HL-60/S4 (cell line): ENCODE measurements around the gene TBK1.

Experiments used
- in situ Hi-C: fragments of 300-500 bp; cut with MboI; formaldehyde crosslinking; loops from 2 replicates; pipeline ENCODE4 v1.14.3; 2022; ENCODE audit warnings: low sequenced_read_pairs

TBK1 gene

DNA sequence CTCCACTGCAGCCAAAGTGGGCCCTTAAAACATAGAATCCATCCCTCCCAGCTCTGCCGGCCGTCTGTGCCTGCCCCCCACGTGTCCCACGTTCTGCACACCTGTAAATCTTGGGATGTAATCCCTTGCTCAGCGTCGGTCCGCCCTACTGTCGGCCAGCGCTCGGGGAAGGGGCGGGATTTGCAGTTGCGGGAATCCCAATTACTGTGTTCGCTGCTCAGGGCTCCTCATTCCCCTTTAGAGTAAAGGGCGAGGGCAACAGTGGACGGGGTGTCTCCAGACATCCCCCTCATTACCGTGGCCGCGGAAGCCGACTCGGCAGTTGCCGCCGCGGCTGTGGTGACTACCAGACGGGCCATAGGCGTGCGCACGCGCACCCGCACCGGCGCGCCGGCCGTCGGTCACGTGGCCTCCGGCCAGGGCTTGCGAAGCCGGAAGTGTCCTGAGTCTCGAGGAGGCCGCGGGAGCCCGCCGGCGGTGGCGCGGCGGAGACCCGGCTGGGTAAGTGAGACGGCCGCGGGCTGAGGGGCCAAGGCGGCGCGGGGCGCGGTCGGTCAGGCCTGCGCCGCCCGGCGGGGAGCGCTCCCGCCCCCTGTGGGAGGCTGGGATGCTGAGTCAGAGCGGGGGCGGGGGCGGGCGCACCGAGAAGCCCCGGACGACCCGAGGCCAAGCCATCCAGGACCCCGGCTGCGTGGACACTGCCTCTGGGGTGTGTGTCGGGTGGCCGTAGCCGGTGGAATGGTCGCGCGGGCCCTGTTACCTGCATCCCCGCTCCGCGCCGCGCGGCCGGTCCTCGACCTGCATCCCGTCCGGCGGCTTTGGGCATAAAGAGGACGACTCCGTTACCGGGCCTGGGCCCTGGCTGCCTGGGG, at the start of gene TBK1:
TSS of gene TBK1 (plus strand) at position 434 of the 872 bp plus-strand sequence. CDS start 3,751 bp downstream, outside the sequence.
- in situ Hi-C loops = no loop called here

- in situ Hi-C loops = no loop called here
These were observed 49.7 kb upstream of the TBK1 start for GRCh38 chr12:64402181-64402580.

- in situ Hi-C loops = no loop called here
These were observed 48.0 kb upstream of the TBK1 start, which contains the start of gene XPOT for GRCh38 chr12:64403707-64404469. Gene XPOT (plus strand): TSS chr12:64404392. CDS start chr12:64410036, 5,644 bp downstream.

GRCh38 chr12:64404470-64405256, 47.3 kb upstream of the TBK1 start:
- in situ Hi-C loops = no loop called here

DNA sequence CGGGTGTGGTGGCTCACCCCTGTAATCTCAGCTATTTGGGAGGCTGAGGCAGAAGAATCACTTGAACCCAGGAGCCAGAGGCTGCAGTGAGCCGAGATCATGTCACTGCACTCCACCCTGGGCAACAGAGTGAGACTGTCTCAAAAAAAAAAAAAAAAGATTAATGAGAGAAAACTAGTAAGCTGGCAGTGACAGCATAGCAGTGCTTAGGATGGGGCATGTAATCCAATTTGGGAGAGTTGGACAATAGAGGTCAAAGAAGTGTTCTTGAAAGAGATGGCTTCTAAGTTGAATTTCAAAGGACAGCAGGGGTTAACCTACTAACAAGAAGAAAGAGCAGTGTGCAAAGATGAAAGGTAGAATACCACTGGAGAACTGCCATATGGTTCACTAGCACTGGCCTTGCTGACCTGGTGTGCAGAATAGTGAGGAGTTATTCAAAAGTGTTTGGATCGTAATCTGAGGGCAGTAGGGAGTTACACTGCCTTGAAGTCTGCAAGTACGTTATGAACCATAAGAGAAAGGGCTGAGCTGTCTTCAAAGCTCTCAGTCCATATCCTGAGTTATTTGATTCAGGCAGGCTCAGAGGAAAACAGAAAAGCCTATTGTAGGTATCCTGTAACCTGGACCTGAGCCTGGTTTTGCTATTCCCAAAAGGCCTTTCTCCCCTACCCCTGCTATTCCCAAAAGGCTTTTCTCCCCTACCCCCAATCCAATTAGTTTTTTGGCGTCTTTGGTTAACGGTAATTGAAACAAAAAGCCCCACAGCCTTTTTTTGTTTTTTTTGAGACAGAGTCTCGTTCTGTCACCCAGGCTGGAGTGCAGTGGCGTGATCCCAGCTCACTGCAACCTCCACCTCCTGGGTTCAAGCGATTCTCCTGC, 44.3 kb upstream of the TBK1 start:
- in situ Hi-C loops = no loop called here

- in situ Hi-C loops = loop anchor here (5.0 kb wide), 1 partner anchor 36 kb away; no protein-coding TSS in a partner anchor
These were observed 40.5 kb upstream of the TBK1 start for GRCh38 chr12:64411427-64411826.

- in situ Hi-C loops = loop anchor here (5.0 kb wide), 1 partner anchor 35 kb away; no protein-coding TSS in a partner anchor
These were observed 39.5 kb upstream of the TBK1 start for GRCh38 chr12:64412459-64412858.

- in situ Hi-C loops = loop anchor here (5.0 kb wide), 1 partner anchor 33 kb away; no protein-coding TSS in a partner anchor
These were observed 38.0 kb upstream of the TBK1 start for GRCh38 chr12:64413884-64414283.

GRCh38 chr12:64418209-64418608, 33.7 kb upstream of the TBK1 start:
- in situ Hi-C loops = no loop called here

- in situ Hi-C loops = no loop called here
These were observed 32.2 kb upstream of the TBK1 start for GRCh38 chr12:64419696-64420095.

DNA sequence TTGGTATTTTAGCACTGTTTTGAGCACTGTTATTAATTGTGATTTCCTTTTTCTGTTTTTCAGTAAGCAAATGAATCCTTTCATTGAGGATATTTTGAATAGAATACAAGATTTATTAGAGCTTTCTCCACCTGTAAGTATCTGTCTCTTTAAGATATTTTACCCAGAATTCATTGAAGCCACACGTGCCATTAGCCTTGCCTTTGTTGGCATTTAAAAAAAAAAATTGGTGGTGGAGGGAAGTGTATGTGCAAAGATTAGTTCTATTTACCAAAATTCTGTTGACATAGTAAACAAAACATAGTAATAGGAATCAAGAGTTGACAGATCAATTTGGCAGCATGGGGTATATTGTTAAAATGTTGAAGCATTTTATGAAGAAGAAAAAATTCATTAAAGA, 23.9 kb upstream of the TBK1 start:
- in situ Hi-C loops = no loop called here

DNA sequence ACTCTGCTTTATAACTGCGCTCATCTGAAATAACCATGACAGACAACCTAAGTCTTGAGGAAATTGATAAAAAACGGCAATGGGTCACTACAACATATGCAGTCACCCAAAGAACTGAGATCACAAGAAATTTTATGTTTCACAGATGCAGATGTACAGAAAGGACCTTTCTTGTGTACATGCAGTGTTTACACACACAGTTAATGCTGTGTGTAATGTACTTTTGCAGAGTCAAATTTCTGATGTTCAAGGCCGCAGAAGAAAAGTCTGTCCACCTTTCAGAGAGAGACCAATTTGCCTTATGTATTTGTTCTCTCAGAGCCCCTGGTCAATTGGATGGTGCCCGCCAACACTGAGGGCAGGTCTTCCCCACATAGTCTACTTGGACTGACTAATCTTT, 23.0 kb upstream of the TBK1 start:
- in situ Hi-C loops = no loop called here

GRCh38 chr12:64430886-64431285, 21.0 kb upstream of the TBK1 start:
- in situ Hi-C loops = no loop called here

- in situ Hi-C loops = no loop called here
These were observed 20.1 kb upstream of the TBK1 start for GRCh38 chr12:64431791-64432190.

DNA sequence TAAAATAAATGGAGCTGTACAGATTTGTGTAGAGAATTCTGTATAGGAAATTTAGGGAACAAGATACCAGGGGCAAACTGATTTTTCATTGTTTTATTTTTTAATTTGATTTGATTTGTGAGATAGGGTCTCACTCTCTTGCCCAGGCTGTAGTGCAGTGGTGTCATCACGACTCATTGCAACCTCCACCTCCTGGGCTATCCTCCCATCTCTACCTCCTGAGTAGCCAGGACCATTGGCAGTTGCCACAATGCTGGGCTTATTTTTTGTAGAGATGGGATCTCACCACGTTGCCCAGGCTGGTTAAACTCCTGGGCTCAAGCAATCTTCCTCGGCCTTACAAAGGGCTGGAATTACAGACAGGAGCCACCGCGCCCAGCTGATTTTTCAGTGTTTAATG, 18.0 kb upstream of the TBK1 start:
- in situ Hi-C loops = no loop called here

GRCh38 chr12:64440100-64440499, 11.8 kb upstream of the TBK1 start:
- in situ Hi-C loops = no loop called here

DNA sequence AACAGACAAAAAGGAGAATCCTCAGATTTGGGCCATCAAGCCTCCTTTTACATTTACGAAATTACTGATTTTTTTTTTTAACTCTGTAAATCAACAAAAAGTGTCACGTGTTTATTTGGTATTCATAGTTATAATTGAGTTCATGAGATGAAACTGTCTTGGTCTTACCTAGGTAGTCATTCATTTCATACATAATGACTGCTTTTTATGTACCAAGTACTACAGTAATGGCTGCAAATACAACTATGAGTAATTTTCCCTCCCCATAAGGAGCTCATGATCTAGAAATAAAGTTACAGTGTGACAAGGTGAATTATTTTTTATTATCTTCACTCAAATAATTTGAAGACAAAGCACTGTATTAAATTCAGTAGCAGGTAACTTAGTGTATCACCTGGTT, 6.4 kb upstream of the TBK1 start:
- in situ Hi-C loops = loop anchor here (5.0 kb wide), 1 partner anchor 33 kb away; no protein-coding TSS in a partner anchor

DNA sequence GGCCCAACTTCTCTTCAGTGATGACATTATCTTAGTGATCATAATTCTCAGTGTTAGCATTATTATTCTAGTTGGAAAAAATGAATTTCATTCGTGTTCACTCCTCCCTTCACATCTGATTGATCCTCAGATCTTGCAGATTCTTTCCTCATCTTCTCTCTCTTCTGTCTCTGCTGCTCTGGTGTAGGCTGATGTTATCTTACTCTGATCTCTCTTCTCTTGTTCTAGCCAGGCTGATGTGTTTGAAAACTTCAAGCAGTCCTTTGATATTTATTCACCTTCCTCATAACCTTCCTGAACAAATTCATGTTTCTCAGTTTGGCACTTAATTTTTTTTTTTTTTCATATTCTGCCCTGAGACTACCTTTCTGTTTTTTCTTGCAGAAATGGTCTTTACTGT, 5.6 kb upstream of the TBK1 start:
- in situ Hi-C loops = loop anchor here (5.0 kb wide), 1 partner anchor 34 kb away; no protein-coding TSS in a partner anchor

DNA sequence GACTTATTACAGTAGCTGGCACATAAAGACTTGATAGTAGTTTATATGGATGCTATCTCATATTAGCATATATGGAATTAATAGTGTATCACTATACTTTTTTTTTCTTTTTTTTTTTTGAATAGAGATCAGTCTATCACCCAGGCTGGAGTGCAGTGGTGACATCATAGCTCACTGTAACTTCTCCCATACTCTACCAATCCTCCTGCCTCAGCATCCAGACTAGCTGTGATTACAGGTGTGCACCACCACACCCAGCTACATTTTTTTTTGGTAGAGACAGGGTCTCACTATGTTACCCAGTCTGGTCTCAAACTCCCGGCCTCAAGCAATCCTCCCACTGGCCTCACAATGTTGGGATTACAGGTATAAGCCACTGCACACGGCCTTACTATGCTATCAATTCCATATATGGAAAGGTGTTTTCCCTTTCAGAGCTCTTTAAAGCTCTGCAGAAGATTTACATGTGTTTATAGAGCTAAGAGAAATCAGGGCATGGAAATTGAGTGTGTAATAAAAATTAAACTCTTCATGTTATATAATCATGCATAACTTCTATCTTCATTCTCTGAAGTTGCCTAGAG, 1.8 kb upstream of the TBK1 start:
- in situ Hi-C loops = no loop called here
